ENCODE data around the gene RUNDC3A. TPM values are rescaled to one million over a fixed set of nuclear protein-coding genes. Genes with fewer than 3 reads are reported as not detected.

RUNDC3A gene
- total RNA-seq, 1 experiment from 2014 or later = 3.6 TPM

GRCh38 chr17:44331249-44331760, 22.9 kb downstream of the RUNDC3A start:
- Histone ChIP-seq H3K27me3 (ENCODE audit: control insufficient read depth, insufficient read depth, low read length) (no peaks in the 10 kb centered on the region), H3K9me3 (ENCODE audit: control insufficient read depth, insufficient read depth, low read depth, low read length) (no peaks in the 10 kb centered on the region), H3K4me1 (ENCODE audit: control insufficient read depth, insufficient read depth, low read length) (no peaks in the 10 kb centered on the region; the same call in 1 of the 2 replicates), H3K27ac (ENCODE audit: low read length) (no peak overlapping the region), H3K36me3 (ENCODE audit: control insufficient read depth, insufficient read depth, low read length) (no peaks in the 10 kb centered on the region), H3K4me3 (ENCODE audit: low read depth in 2 of 2, low read length in 2 of 2) (no peak overlapping the region)
- ATAC-seq (peak; percentile 71), DNase-seq (ENCODE audit: low read depth, low spot score) (no peak)
- intact Hi-C loops (cut with micrococcal nuclease; ENCODE audit: unreplicated experiment) = no loop called here
- ChIA-PET CTCF (interaction anchor here (0.7 to 0.8 kb wide), 2 partner anchors 75 to 79 kb away, joined by 6 to 8 read pairs; no protein-coding TSS in a partner anchor), POLR2A (no interaction called here)
- no TSS peak for BruUV-seq (replicated peaks)
- TF ChIP-seq CTCF (IDR thresholded peaks at IDR 0.05) (peak; percentile 85), TCF7L2 (IDR thresholded peaks at IDR 0.05; ENCODE audit: low read depth, low read length) (no peak), SIN3A (IDR thresholded peaks at IDR 0.05; ENCODE audit: borderline replicate concordance, insufficient read depth, low read depth, low read length) (no peak), POLR2AphosphoS5 (IDR thresholded peaks at IDR 0.05; ENCODE audit: low read depth, low read length) (no peak)
- TF ChIP-seq, protein P1, sequence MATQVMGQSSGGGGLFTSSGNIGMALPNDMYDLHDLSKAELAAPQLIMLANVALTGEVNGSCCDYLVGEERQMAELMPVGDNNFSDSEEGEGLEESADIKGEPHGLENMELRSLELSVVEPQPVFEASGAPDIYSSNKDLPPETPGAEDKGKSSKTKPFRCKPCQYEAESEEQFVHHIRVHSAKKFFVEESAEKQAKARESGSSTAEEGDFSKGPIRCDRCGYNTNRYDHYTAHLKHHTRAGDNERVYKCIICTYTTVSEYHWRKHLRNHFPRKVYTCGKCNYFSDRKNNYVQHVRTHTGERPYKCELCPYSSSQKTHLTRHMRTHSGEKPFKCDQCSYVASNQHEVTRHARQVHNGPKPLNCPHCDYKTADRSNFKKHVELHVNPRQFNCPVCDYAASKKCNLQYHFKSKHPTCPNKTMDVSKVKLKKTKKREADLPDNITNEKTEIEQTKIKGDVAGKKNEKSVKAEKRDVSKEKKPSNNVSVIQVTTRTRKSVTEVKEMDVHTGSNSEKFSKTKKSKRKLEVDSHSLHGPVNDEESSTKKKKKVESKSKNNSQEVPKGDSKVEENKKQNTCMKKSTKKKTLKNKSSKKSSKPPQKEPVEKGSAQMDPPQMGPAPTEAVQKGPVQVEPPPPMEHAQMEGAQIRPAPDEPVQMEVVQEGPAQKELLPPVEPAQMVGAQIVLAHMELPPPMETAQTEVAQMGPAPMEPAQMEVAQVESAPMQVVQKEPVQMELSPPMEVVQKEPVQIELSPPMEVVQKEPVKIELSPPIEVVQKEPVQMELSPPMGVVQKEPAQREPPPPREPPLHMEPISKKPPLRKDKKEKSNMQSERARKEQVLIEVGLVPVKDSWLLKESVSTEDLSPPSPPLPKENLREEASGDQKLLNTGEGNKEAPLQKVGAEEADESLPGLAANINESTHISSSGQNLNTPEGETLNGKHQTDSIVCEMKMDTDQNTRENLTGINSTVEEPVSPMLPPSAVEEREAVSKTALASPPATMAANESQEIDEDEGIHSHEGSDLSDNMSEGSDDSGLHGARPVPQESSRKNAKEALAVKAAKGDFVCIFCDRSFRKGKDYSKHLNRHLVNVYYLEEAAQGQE (IDR thresholded peaks at IDR 0.05; ENCODE audit: insufficient read depth in 1 of 2, low read depth in 2 of 2, low read length in 1 of 2) = no peak
- in situ Hi-C loops (cut with HindIII; ENCODE audit: low pct_unique_long_range_greater_than_20kb, low sequenced_read_pairs) = no loop called here

DNA sequence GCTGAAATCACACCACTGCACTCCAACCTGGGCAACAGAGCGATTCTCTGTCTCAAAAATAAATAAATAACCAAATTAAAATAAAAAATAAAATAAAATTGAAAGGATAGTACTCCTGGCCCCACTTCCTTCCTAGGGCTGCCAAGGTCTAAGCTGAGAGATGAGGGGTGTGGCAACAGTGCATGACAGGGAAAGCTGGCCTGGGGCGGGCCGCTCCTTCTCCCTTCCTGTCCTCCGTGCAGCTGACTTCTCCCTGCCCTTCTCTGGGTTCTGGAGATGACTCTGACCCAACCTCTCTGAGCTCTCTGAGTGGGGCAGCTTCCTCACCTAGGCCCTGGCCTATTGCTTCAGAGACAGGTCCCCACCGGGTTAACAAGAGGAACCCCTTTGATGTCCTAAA, 25.0 kb downstream of the RUNDC3A start:
- no TSS peak for BruUV-seq (replicated peaks)
- in situ Hi-C loops (cut with HindIII; ENCODE audit: low pct_unique_long_range_greater_than_20kb, low sequenced_read_pairs) = no loop called here
- POLR2A ChIA-PET = interaction anchor here (1.1 kb wide), 1 partner anchor 12 kb away, joined by 3 read pairs; the partner anchor contains the start of gene GRN
- no peak overlapping the region for H3K27ac ChIP-seq (ENCODE audit: low read length)
- H3K9me3 ChIP-seq (ENCODE audit: control insufficient read depth, insufficient read depth, low read depth, low read length) = no peaks in the 10 kb centered on the region
- H3K36me3 ChIP-seq (ENCODE audit: control insufficient read depth, insufficient read depth, low read length) = no peaks in the 10 kb centered on the region
- ATAC-seq = no peak
- H3K27me3 ChIP-seq (ENCODE audit: control insufficient read depth, insufficient read depth, low read length) = no peaks in the 10 kb centered on the region
- H3K4me1 ChIP-seq (ENCODE audit: control insufficient read depth, insufficient read depth, low read length) = no peaks in the 10 kb centered on the region; the same call in 1 of the 2 replicates
- no peak for DNase-seq (ENCODE audit: low read depth, low spot score)
- TF ChIP-seq POLR2AphosphoS5 (IDR thresholded peaks at IDR 0.05; ENCODE audit: low read depth, low read length) (no peak), TCF7L2 (IDR thresholded peaks at IDR 0.05; ENCODE audit: low read depth, low read length) (no peak), SIN3A (IDR thresholded peaks at IDR 0.05; ENCODE audit: borderline replicate concordance, insufficient read depth, low read depth, low read length) (no peak)
- no peak overlapping the region for H3K4me3 ChIP-seq (ENCODE audit: low read depth in 2 of 2, low read length in 2 of 2)
- intact Hi-C loops (cut with micrococcal nuclease; ENCODE audit: unreplicated experiment) = no loop called here
- CTCF ChIA-PET = no interaction called here

GRCh38 chr17:44334315-44334714, 25.9 kb downstream of the RUNDC3A start:
- CTCF ChIA-PET = interaction anchor here (0.6 kb wide), 2 partner anchors 185 to 822 kb away, joined by 3 to 4 read pairs; no protein-coding TSS in a partner anchor
- in situ Hi-C loops (cut with HindIII; ENCODE audit: low pct_unique_long_range_greater_than_20kb, low sequenced_read_pairs) = no loop called here

More at GRCh38 chr17:44334315-44334714, 25.9 kb downstream of the RUNDC3A start:
- H3K4me3 ChIP-seq (ENCODE audit: low read depth in 2 of 2, low read length in 2 of 2) = no peak overlapping the region
- no peak overlapping the region for H3K27ac ChIP-seq (ENCODE audit: low read length)
- H3K36me3 ChIP-seq (ENCODE audit: control insufficient read depth, insufficient read depth, low read length) = no peaks in the 10 kb centered on the region
- POLR2A ChIA-PET = interaction anchor here (0.6 to 1.1 kb wide), 2 partner anchors 11 to 115 kb away, joined by 3 to 6 read pairs; partner anchors contain the start of genes GRN and UBTF
- intact Hi-C loops (cut with micrococcal nuclease; ENCODE audit: unreplicated experiment) = no loop called here
- ATAC-seq = no peak
- no peaks in the 10 kb centered on the region for H3K4me1 ChIP-seq (ENCODE audit: control insufficient read depth, insufficient read depth, low read length)
- no peak for DNase-seq (ENCODE audit: low read depth, low spot score)
- H3K27me3 ChIP-seq (ENCODE audit: control insufficient read depth, insufficient read depth, low read length) = no peaks in the 10 kb centered on the region
- no peak for TF ChIP-seq CTCF (IDR thresholded peaks at IDR 0.05)
- TF ChIP-seq, protein P1 (IDR thresholded peaks at IDR 0.05; ENCODE audit: insufficient read depth in 1 of 2, low read depth in 2 of 2, low read length in 1 of 2) = no peak
- no peak for TF ChIP-seq TCF7L2 (IDR thresholded peaks at IDR 0.05; ENCODE audit: low read depth, low read length)
- TF ChIP-seq POLR2AphosphoS5 (IDR thresholded peaks at IDR 0.05; ENCODE audit: low read depth, low read length) = no peak
- TF ChIP-seq SIN3A (IDR thresholded peaks at IDR 0.05; ENCODE audit: borderline replicate concordance, insufficient read depth, low read depth, low read length) = no peak
- no peaks in the 10 kb centered on the region for H3K9me3 ChIP-seq (ENCODE audit: control insufficient read depth, insufficient read depth, low read depth, low read length)
- BruUV-seq (replicated peaks) = no TSS peak

Measured in Panc1 (cell line).